Activated T-cell treated with anti-CD3 and anti-CD28 coated beads, Interleukin-2, amount 50 U/mL, for 72 hours (primary cell): Measurements from ENCODE around the gene GNAT1. TPM values are rescaled to one million over a fixed set of nuclear protein-coding genes. Genes with fewer than 3 reads are reported as not detected.

Source experiments
- ATAC-seq, 2 donors: fragments of 150-1000 bp; cut with Tn5 transposase; replicated peaks in 1 of 2; 2 replicates each; pipeline ENCODE4 v1.10.0; 2021; ENCODE audit warnings: moderate library complexity in 2 of 2, mild to moderate bottlenecking in 1 of 2
- DNase-seq, 2 donors: peaks; one replicate each; pipeline ENCODE4 v3.0.0; 2021 to 2022; ENCODE audit warnings: mixed read lengths in 1 of 2
- H3K27ac Mint-ChIP-seq: one replicate; pipeline ENCODE4 v1.8.0; 2022; ENCODE audit warnings: mild to moderate bottlenecking, moderate library complexity, mixed read lengths
- H3K27me3 Mint-ChIP-seq: one replicate; pipeline ENCODE4 v1.8.0; 2022; ENCODE audit warnings: low read depth, mixed read lengths
- H3K36me3 Mint-ChIP-seq, 2 donors: one replicate each; pipeline ENCODE4 v1.8.0; 2022; ENCODE audit warnings: mixed read lengths in 2 of 2, mild to moderate bottlenecking in 1 of 2; ENCODE audit not compliant: insufficient read depth in 2 of 2
- H3K4me1 Mint-ChIP-seq: one replicate; pipeline ENCODE4 v1.8.0; 2022; ENCODE audit warnings: low read depth, mixed read lengths
- H3K4me3 Mint-ChIP-seq, 2 donors: one replicate each; pipeline ENCODE4 v1.8.0; 2022; ENCODE audit warnings: mild to moderate bottlenecking in 2 of 2, mixed read lengths in 2 of 2, moderate library complexity in 2 of 2
- H3K9me3 Mint-ChIP-seq, 2 donors: one replicate each; pipeline ENCODE4 v1.8.0; 2022; ENCODE audit warnings: mixed read lengths in 2 of 2
- total RNA-seq, 2 donors: library from RNA; stranded (reverse); gene quantifications; one replicate each; pipeline ENCODE4 v1.2.3, GENCODE V29; 2022

GNAT1 gene
- total RNA-seq, 2 donors from 2014 or later = not detected

DNA sequence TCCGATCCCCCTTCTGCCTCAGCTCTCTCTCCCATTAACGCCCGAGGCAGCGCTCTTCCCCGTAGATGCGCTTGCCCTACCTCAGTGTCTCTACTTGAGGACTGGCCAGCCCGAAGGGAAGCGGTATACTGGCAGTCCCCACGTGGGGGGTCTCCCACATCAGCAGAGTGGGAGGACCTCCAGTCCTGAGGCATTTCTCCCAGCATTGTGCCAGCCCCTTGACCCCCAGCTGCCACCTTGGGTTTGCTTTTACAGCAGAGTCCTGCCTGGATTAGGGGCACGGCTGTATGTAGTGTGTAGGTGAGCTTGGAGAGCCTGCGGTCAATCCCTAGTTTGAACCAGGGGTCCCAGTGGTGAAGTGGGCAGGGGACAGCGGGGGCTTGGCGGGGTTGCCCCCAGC is 35.5 kb upstream of the GNAT1 start:
- H3K27me3 Mint-ChIP-seq = peaks cover 41% of the 10 kb centered on the region
- peaks cover 11% of the 10 kb centered on the region for H3K4me1 Mint-ChIP-seq
- H3K36me3 Mint-ChIP-seq = no peaks in the 10 kb centered on the region
- peak overlapping the region; percentile 71 to 74 for H3K4me3 Mint-ChIP-seq
- H3K27ac Mint-ChIP-seq = no peak overlapping the region
- H3K9me3 Mint-ChIP-seq = no peaks in the 10 kb centered on the region
- DNase-seq (no peak), ATAC-seq (no peak)

DNA sequence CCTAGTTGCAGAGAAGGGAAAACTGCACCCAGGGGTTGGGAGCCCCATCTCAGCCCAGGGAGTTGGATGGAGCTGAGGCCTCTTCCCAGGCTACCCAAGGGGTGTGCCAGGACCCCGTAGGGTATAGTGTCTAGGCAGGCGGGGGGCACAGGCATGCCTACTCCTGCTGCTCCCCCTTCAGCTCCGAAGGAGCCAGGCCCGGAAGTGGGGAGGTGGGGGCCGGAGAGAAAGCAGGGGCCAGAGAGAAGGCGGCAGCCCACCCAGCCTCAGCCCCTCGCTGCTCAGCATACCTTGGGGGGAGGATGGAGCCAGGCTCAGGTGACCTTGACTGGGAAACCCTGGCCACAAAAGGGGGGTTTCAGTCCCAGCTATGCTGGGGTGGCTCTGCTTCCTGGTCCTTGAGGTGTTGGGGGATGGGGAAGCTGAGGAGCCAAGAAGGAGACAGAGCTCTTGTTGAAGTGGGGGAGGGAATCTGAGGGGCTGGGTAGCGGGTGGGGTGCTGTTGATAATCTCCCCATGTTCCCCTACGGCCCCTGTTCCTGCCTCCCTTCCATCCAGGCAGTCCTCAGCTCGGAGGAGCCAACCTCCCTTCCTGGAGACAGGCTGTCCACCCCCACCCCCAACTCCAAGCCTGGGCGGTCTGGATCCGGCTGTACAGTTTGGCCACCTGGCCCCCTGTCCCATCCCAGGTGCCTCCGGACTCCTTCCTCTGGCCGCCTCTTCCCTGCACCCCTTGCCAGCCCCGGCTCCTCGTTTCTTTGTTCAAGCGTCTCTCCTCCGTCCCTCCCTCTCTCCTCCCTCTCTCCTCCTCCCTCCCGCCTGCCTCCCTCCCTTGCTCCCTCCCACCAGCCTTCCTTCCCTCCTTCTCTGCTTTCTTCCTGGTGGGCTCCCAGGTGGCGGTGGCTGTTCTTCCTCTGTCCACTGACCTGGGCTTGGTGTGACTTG is 34.6 kb upstream of the GNAT1 start:
- H3K27ac Mint-ChIP-seq = no peak overlapping the region
- no peaks in the 10 kb centered on the region for H3K36me3 Mint-ChIP-seq
- DNase-seq = no peak
- ATAC-seq = no peak
- H3K4me3 Mint-ChIP-seq = no peak overlapping the region
- H3K27me3 Mint-ChIP-seq = peaks cover 41% of the 10 kb centered on the region
- H3K4me1 Mint-ChIP-seq = peaks cover 11% of the 10 kb centered on the region
- no peaks in the 10 kb centered on the region for H3K9me3 Mint-ChIP-seq

DNA sequence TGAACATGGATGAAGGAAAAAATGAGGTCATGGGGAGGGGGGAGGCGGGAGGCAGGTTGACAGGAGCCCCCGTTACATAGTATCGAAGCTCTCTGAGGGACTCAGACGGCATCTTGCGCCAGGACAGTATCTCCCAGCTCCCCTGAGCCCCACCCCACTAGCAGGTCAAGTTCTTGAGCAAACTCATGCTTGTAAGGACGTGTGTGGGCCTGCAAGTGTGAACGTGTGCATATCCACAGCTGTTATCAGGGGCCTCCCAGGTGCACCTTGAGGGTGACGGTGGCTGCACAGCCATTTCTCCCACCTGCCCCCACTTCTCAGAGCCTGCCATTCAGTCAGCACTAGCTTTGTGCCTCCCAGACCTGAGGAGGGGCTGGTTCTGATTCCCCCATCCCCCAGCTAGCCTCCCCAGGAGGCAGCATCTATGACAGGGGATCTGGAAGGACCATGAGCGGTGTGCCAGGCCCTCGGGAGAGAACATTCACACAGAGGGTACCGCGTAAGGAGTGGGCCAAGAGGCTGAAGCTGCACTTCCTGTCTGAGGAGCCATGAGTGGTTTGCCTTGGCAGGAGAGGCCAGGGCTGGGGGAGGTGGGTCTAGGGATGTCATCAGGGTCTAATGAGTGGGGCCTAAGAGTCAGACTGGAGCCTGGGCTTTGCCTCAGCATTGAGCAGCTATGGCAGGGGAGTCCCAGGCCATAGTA is 33.4 kb upstream of the GNAT1 start:
- DNase-seq = no peak
- no peak overlapping the region for H3K27ac Mint-ChIP-seq
- no peak for ATAC-seq
- no peak overlapping the region for H3K4me3 Mint-ChIP-seq
- H3K27me3 Mint-ChIP-seq = peaks cover 38% of the 10 kb centered on the region
- H3K36me3 Mint-ChIP-seq = no peaks in the 10 kb centered on the region
- H3K9me3 Mint-ChIP-seq = no peaks in the 10 kb centered on the region
- H3K4me1 Mint-ChIP-seq = peaks cover 11% of the 10 kb centered on the region

DNA sequence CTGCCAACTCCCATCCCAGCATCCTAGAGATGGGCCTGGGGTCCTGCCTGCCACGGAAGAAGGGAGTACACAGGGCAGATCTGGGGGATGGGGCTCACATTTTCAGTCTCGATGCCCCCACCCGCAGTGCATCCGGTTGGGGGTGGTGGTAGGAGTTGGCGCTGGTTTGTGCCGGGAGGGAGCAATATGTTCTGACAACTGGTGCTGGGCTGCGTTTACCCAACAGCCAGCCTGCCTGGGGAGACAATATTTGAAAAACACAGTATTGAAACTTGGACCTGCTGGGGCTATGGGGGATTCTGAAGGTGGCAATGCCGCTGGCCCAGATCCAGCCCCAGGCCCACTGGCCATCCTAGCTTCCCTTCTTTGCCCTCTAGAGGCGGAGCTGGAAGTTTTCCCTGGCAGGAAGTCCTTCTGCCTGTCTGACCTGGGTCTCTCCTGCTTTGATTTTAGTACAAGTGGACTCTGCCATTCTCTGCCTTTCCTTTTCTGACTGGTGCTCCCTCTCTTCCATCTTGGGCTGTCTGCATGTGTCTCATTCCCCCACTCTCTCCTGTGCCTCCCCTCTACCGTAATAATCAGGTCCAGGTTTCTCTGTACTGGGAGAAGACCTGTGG is 32.8 kb upstream of the GNAT1 start:
- ATAC-seq (no peak), DNase-seq (no peak)
- H3K9me3 Mint-ChIP-seq = no peaks in the 10 kb centered on the region
- H3K4me3 Mint-ChIP-seq = no peak overlapping the region
- peaks cover 11% of the 10 kb centered on the region for H3K4me1 Mint-ChIP-seq
- H3K36me3 Mint-ChIP-seq = no peaks in the 10 kb centered on the region
- peaks cover 31% of the 10 kb centered on the region for H3K27me3 Mint-ChIP-seq
- H3K27ac Mint-ChIP-seq = no peak overlapping the region

DNA sequence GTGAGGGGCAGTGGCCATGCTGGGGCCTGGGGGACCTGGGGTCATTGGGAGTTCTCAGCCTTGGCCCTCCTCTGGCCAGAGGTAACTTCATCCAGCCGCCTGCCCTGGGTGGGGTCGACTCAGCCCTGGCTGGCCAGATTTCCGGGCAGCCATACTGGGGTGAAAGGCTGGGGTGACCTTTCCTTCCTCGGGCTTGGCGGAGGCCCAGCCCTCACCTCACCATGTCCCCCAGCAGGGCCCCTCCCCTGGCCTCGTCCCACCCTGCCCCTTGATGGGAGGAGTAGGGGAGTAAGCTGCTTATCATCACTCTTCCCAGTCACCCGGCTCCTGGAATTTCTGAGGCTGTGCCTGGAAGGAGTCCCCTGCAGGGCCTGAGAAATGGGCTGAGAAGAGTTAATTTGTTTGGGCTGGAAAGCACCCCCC is 30.8 kb upstream of the GNAT1 start:
- Mint-ChIP-seq H3K27me3 (peaks cover 22% of the 10 kb centered on the region), H3K27ac (no peak overlapping the region), H3K36me3 (no peaks in the 10 kb centered on the region), H3K4me3 (no peak overlapping the region), H3K4me1 (peaks cover 4% of the 10 kb centered on the region), H3K9me3 (no peaks in the 10 kb centered on the region)
- no peak for DNase-seq
- no peak for ATAC-seq

DNA sequence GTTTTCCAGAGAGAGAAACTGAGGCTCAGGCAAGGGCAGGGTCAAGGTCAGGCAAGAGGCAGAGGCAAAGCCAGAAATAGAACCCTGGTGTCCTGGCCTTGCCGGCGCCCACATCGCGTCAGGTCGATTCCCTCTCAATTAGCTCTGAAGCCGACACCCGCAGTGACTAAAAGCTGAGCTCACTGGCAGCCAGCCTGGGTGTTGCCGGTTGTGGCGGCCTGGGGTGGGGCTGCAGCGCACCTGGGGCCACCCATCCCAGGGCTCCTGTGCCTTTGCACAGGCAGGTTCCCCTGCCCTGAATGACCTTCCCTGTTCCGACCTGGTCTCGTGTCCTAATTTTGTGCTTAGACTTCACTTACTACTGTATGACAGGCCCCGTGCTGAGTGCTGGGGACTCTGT is 30.1 kb upstream of the GNAT1 start:
- H3K27ac Mint-ChIP-seq = no peak overlapping the region
- no peaks in the 10 kb centered on the region for H3K36me3 Mint-ChIP-seq
- H3K4me1 Mint-ChIP-seq = no peaks in the 10 kb centered on the region
- no peak overlapping the region for H3K4me3 Mint-ChIP-seq
- H3K9me3 Mint-ChIP-seq = no peaks in the 10 kb centered on the region
- H3K27me3 Mint-ChIP-seq = peaks cover 15% of the 10 kb centered on the region
- DNase-seq (no peak), ATAC-seq (no peak)

DNA sequence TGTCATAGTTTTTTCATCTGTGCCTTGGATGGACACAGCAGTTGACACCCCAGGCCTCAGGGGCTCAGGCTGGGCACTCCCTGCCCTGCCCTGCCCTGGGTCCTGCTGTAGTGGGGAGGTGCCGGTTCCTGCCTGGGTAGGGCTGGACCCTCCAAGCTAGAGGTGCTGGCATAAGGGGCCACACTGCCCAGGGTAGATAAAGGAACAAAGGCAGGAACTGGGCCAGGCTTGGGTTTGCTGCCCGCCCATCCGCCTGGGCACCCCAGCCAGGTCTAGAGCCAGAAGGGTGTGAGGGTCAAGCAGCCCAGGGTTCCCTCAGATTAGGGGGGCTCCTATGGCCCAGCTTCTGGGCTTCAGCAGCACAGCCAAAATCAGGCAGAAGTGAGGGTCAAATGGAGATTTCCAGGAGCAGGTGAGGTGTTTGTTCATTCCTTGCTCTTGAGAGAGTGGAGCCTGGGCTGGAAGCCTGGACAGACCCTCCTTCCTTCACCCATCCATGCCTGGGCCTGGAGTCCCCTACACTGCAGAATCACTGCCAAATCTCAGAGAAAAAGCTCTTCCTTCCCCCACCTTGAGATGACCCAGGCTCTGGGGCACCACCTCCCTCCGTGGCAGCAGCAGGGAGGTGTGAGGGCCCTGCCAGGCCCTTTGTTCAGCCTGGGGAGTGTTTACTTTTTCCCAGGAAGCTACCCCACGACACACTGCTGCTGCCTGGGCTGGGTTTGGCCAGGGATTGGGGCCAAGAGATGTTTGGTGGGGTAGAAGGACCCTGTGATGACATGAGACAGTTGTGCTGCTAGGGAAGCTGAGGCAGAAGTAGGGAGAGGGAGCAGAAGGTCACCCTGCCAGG is 29.2 kb upstream of the GNAT1 start:
- no peaks in the 10 kb centered on the region for H3K4me1 Mint-ChIP-seq
- H3K9me3 Mint-ChIP-seq = no peaks in the 10 kb centered on the region
- no peak overlapping the region for H3K27ac Mint-ChIP-seq
- H3K27me3 Mint-ChIP-seq = peaks cover 5% of the 10 kb centered on the region
- H3K4me3 Mint-ChIP-seq = no peak overlapping the region
- no peak for DNase-seq
- H3K36me3 Mint-ChIP-seq = no peaks in the 10 kb centered on the region
- no peak for ATAC-seq

DNA sequence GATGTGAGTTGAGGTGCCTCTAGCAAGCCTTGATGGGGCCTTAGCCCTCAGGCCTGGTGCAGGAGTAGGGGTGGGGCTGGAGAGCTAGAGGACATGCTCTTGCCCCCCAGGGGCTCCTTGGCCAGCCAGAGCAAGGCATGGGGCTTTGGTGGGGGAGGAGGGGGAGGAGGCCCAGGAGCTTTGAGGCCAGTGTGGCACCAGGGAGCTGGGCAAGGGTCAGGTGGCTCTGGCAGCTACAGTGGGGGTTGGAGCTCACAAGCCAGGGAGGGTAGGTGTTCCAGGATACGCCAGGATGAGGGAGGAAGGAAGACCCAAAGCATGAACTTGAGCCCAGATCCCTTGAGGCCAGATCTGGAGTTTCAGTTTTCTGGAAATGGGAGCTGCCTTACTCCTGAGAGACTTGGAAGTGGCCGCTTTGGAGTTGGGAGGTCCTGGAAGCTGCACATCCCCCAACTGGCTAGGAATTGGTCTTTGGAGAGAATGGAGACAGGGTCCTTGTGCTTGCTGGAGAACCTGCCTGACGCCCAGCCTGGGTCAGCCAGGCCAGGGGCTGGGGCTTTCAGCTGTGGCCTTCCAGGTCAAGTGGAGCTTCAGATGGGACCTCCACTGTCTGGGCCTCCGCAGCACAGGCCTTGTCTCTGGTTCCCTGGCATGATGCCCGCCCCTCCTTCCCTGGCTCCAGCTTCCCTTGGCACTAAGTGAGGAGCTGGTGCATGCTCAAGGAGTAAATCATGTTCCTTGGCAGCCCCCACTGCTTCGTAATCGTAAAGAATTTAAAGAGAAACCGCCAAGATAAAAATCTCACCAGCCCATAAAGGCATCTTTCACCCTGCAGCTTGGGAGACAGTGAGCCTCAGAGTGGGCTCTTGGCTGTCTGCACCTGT is 27.6 kb upstream of the GNAT1 start:
- Mint-ChIP-seq H3K4me3 (no peak overlapping the region), H3K9me3 (no peaks in the 10 kb centered on the region), H3K36me3 (no peaks in the 10 kb centered on the region), H3K27ac (no peak overlapping the region), H3K4me1 (no peaks in the 10 kb centered on the region), H3K27me3 (no peaks in the 10 kb centered on the region)
- ATAC-seq (no peak), DNase-seq (no peak)

DNA sequence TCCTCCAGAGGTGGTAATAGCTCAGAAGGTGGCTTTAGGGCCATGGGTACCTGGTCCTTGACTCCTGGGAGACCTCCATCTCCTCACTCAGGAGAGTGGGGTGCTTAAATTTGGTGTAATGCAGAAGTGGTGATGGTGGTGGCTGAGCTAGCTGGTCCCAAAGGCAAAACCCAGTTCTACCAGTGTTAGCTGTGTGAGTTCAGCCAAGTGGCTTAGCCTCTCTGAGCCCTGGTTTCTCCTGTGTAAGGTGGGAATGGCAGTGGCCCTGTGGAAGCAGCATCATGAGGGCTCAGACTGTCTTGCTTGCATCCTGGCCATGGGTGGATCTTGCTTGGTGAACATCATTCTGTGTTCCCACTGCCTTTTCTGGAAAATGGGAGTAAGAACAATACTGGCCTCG is 26.9 kb upstream of the GNAT1 start:
- ATAC-seq = no peak
- Mint-ChIP-seq H3K27ac (no peak overlapping the region), H3K36me3 (no peaks in the 10 kb centered on the region)

DNA sequence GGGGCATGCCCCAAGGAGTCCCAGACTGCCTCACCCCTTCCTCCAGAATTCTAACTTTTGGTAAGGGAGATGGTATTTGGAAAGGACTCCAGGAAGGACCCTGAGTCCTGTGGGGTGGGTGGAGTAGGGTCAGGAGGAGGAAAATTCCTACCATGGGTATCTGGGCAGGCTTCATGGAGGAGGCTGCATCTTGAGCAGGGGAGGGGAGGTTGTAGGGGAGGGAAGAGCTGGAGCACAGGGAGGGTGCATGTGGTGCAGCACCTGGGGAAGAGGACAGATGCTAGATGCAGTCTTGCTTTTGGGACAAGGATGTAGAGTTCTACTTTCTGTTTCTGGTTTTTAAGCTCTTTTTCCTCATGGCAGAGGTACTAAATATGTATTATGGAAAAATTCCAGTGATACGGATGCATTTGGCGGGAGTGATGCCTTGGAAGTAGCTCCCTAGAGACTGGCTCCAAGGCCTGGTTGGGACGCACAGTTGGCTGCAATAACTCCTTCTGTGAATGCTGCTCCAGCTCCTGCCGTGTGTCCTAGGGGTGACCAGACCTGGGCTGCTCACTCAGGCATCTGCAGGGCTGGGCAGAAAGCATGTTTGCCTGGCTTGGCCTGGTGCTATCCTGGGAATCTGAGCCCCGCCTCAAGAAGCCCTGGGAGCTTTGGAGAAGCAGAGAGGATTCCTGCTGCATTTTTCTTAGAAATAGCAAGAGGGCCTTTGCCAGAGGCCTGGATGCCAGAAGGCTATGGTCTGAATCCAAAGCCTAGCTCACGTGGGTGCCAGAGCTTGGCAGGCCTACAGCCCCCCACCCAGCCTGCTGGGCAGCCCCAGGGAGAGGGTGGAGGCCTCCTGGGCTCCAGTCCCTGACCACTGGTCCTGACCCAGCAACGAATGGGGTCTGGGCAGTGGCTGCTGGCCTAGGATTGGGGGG is 26.2 kb upstream of the GNAT1 start:
- H3K4me3 Mint-ChIP-seq = no peak overlapping the region
- DNase-seq (no peak), ATAC-seq (no peak)
- no peak overlapping the region for H3K27ac Mint-ChIP-seq
- no peaks in the 10 kb centered on the region for H3K27me3 Mint-ChIP-seq
- no peaks in the 10 kb centered on the region for H3K9me3 Mint-ChIP-seq
- no peaks in the 10 kb centered on the region for H3K36me3 Mint-ChIP-seq
- no peaks in the 10 kb centered on the region for H3K4me1 Mint-ChIP-seq

More for the DNA sequence above, 26.9 kb upstream of the GNAT1 start:
- Mint-ChIP-seq H3K4me3 (no peak overlapping the region), H3K9me3 (no peaks in the 10 kb centered on the region), H3K27me3 (no peaks in the 10 kb centered on the region), H3K4me1 (no peaks in the 10 kb centered on the region)
- DNase-seq = no peak

DNA sequence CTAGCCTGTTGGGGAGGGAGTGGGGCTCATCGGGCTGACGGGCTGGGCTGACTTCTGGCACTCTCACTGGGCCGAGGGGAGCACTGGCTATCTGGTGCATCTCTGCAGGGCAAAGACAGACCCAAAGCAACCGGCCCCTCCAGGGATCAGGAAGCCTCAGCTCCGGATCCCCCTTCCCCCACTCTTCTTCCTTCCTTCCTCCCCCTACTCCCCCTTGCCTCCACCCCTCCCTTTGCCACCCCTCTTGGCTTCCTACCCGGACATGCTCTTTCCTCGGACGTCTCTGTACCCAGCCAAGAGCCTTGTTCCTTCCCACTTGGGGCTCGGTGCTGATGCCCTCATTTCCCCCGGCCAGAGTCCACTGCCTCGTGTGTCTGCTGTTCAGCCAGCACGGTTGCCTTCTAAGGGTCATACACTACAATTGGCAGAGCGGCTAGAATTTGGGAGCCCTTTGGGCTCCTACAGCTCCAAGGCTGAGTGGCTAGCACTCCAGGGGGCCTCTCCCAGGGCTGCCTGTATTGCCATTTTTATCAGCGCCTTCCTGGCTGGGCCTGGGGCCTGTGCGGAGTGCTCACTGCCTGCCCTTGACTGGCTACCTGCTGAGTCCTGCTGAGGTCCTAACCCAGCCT is 25.4 kb upstream of the GNAT1 start:
- H3K9me3 Mint-ChIP-seq = no peaks in the 10 kb centered on the region
- H3K36me3 Mint-ChIP-seq = no peaks in the 10 kb centered on the region
- DNase-seq (no peak), ATAC-seq (no peak)
- no peak overlapping the region for H3K27ac Mint-ChIP-seq
- H3K4me1 Mint-ChIP-seq = no peaks in the 10 kb centered on the region
- no peak overlapping the region for H3K4me3 Mint-ChIP-seq
- no peaks in the 10 kb centered on the region for H3K27me3 Mint-ChIP-seq
